NCI-H1694 treated with DMSO at 0.1 percent for 48 hours (cell line): ENCODE results near the gene MARS1.
A peak's percentile ranks its signal among the peaks of the same experiment; 100 is the strongest.

ENCODE experiments used
- DNase-seq: peaks from one replicate; lab custom pipeline; 2025; lab: John Stamatoyannopoulos, UW

The MARS1 gene

DNA sequence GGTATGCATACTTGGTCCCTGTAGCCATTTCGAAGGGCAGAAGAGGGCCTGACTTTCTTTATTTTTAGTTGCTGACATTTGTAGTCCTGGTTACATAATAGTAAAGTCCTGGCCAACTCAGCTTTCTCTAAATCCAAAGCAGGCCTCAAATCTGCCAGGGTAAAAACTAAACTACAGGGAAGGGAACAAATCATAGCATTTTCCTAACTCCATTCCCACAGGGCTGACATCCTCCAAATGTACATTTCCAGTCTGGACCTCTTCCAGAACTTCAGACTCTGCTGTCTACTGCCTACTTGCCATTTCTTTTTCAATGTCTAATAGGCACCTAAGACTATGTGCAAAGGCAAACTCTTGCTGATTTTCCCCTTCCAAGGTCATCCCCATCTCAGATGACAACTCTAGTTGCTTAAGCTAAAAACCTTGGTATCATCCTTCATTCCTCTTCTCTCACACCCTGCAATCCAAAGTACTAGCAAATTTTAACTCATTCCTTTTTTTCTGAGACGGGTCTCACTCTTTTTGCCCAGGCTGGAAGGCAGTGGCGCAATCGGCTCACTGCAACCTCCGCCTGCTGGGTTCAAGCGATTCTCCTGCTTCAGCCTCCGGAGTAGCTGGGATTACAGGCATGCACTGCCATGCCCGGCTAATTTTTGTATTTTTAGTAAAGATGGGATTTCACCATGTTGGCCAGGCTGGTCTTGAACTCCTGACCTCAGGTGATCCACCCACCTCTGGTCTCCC is 30.5 kb downstream of the MARS1 start:
- no peak for DNase-seq

DNA sequence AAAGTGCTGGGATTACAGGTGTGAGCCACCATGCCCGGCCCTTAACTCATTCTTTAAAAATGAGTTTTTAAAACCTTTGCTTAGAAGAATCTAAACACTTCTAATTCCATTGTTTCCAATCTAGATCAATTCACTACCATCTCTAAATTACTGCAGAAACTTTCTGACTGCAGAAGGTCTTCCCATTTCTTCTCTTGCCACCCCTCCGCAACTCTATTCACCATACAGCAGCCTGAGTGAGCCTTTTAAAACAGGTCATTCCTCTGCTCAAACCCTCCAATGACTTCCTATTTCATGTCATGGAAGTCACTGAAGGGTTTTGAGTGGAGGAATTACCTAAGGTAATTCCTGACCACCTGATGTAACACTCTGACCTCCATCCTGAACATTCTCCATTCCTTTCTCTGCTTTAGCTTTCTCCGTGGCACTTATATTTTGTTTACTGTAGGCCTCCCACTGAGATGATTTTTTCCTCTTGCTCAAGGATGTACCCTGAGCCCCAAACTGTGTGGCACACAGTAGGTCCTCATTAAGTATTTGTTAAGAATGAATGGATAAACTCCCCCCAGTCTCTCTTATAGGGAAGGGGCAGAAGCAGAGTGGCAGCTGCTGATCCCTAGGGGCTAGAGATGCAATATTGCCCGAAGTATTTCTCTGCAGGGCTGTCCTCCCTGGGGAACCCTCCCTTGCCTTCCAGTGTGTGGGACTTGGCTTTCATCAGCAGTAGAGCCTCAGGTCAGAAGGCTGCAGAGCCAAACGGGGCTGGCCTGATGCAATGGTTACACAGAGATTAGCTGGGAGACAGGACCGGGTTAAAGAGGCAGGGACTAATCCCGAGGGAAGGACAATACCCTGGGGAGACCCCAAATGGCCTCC is 31.3 kb downstream of the MARS1 start:
- DNase-seq, result no peak

DNA sequence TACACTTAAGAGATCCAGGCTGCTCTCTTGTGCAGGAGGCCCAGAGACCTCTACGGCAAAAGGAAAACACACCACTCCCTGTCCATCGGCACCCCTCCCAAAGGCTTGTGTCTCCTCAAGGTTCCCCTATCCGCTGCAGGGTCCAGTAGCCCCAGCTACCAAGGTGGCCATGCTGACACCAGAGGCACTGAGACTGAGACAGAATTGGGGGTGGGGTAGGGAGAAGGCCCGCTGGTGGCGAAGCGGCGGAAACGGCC is 31.9 kb downstream of the MARS1 start:
- no peak for DNase-seq

DNA sequence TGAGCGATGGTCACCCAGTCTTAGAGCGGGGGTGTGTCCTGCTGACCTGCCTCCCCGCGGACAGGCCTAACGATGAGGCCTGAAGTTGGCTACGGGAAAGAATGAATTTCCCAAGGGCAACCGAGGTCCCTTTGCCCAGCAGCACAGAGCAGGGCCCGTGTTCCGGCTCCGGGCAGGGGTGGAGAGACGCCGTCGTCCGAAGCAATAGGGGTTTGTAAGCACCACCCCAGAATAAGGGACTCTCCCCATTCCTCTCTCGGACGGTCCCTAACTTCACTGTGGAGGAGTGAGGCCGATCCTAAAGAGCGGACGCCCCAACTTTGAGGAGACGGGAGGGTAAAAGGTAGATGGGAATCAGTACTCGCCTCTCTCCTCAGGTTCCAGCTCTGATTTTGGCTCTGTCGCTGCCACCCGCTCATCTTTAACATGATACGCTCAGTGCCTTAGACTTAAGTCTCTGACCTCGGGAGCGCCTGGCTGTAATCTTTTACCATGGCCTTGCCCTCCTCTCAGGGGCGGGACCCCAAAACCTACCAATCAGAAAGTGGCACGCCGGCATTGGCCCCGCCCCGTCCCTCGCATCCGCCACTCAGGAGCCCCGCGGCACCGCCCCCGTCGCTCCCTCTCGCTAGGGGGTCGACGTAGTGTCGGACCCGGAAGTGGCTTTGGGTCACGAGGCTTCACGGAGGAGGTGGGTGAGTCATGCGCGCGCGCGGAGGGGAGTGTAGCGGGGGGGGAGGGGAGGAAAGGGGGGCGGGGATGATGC is 32.4 kb downstream of the MARS1 start, which contains the start of gene DDIT3:
DDIT3 (minus strand) TSS at position 462 of the 766 bp plus-strand sequence. CDS start 3,108 bp downstream, outside the sequence.
- DNase-seq, result peak; percentile 94

DNA sequence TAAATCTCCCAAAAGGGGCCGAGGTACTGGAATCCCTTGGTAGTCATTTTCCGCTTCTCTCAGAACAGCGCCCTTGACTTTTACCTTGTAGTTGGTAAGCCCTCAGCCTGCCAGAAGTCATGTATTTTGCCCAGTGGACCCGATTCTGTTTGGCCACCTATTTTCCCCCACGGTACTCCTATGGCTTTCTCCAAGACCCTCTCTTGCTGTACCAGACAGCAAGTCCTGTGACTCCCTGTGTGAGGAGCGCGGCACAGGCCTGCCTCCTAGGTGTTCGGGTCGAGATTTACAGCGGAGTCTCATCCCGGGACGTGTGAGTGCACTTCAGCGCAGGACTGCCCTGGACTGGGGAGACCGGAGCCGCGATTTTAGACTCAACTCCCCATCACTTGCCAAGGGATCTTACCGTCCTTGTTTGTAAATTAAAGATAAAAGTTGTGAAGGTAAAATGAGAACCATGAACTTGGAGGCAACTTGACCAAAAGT is 33.7 kb downstream of the MARS1 start:
- peak; percentile 39 for DNase-seq

DNA sequence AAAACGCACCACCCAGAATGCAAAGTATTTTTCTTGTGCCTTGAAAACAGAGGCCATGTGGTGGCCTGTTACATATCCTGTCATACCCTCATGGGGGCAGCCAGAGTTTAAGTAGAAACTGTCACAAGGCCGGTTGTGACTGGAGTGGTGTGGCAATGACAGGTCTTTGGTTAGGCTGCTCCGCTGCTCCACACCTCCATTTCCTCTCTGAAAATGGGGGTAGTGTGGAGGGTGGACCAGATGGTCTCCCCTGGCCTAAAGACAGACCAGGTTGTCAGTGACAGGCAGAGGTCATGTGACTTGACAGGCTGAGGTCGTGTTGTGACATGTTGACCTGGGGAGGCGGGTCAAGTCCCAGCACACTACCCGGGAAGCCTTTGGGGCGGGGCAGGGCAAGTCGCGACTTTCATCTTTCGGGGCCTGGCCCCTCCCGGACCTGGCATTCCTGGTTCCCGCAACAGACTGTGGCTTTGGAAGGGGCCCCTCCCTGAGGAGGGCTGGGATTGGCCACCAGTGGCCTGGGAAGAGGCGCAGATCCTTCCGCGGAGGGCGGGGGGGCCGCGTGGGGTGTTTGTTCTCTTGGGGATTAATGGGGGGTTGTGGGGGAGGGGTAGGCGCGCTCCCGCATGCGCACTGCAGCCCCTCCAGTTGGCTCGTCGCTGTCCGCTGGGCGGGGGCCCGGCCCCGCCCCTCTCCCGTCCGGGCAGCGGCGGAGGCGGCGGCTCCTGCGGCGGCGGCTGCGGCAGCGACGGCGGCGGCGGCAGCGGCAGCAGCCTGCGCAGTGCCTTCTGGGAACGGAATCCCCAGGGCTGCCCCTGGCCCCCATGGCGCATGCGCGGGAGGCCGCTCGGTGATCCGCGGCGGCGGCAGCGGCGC is 34.4 kb downstream of the MARS1 start, which contains the start of gene MBD6:
MBD6 (plus strand) TSS at position 814 of the 876 bp plus-strand sequence. CDS start 1,480 bp downstream, outside the sequence.
- peak; percentile 78 for DNase-seq

DNA sequence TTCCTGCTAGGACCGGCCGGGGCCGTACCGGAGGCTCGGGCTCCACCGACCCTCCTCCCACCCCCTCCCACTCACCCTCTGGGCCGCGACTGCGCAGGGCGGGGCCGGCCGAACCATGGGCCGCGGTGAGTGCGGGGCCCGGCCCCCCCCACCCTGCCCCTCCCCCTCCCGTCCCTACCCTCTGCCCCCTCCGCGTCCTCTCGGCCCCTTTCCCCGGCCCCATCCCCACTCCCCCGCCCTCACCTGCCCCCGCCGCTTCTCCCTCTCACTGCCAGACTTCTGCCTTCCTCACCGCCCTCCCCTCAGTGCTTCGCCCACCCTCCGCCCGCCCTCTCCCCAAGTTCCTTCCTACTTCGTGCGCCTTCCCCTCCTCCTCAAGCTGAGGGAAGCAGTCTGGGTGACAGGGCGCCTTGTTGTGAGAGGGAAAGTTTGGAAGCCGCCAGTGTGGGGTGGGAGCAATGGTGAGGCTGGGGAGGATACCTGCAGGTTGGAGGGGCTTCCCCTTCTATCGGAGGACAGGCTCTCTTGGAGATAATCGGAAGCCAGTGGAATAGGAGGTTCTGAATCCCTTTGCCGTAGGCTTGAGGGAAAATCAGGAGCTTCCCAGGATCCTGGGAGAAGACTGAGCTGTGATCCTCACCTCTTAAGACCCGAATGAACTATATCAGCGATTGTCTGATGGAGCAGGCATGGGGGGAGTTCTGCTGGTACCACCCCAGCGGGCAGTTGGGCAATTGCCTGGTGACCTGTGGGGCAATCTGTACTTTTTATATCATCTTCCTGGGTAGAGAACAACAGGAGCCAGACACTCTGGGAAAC is 35.2 kb downstream of the MARS1 start:
- DNase-seq, result no peak

DNA sequence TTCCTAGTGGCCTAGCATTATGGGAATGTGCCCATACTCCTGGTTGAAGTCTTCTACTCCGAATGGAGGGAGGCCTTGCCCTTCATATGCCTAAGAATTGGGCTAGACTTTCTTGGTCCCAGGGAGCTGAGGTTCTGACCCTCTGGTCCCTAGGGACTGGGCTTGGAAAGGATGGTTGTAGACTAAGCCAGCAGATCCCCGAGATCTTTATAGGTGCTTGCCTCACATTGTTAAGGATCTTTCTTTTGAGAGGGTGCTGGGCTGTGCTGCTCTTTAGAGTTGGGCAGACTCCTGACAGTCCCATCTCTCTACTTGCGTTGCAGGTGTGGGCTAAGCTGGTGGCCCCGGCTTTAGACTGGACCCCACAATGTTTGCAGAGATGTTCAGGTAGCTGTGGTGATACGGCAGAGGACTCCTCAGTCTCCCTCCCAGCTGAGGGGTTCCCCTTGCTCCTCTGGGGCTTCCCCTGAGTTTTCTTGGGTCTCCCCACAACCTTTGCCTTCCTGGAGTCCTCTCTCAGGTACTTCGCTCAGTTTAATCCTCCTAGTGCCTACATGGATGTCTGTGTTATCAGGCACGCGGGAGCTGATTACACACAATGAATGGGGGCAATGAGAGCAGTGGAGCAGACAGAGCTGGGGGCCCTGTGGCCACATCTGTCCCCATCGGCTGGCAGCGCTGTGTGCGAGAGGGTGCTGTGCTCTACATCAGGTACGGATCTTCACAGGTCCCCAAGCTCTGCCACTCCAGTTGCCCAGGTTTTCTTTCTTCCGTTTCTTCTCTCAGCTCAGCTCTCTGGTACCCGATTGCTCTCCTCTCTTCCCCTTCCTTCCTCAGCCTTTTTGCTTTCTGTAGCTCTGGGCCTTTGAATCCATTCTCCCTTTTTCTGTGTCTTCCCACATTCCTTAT is 36.1 kb downstream of the MARS1 start:
- DNase-seq, result no peak

DNA sequence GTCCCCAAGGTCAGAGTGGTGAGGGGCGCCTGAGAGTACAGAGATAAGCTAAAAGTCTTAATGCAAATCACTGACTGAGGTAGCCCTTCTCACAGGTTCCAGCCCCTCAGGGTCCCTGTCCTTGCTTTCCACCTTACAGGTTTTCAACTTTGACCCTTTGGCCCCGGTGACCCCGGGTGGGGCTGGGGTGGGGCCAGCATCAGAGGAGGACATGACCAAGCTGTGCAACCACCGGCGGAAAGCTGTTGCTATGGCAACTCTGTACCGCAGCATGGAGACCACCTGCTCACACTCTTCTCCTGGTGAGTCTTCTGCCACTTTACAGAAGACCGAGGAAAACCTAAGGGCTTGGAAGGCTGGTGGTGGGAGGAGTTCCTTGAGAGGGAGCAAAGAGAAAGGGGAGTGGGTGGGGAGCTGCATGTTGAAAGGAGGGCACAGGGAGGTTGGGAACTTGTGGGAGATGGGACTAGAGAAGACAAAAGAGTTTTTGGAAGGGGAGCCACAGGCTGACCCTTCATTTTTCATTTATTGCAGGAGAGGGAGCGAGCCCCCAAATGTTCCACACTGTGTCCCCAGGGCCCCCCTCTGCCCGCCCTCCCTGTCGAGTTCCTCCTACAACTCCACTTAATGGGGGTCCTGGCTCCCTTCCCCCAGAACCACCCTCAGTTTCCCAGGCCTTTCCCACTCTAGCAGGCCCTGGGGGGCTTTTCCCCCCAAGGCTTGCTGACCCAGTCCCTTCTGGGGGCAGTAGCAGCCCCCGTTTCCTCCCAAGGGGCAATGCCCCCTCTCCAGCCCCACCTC is 37.1 kb downstream of the MARS1 start:
- DNase-seq, result no peak

DNA sequence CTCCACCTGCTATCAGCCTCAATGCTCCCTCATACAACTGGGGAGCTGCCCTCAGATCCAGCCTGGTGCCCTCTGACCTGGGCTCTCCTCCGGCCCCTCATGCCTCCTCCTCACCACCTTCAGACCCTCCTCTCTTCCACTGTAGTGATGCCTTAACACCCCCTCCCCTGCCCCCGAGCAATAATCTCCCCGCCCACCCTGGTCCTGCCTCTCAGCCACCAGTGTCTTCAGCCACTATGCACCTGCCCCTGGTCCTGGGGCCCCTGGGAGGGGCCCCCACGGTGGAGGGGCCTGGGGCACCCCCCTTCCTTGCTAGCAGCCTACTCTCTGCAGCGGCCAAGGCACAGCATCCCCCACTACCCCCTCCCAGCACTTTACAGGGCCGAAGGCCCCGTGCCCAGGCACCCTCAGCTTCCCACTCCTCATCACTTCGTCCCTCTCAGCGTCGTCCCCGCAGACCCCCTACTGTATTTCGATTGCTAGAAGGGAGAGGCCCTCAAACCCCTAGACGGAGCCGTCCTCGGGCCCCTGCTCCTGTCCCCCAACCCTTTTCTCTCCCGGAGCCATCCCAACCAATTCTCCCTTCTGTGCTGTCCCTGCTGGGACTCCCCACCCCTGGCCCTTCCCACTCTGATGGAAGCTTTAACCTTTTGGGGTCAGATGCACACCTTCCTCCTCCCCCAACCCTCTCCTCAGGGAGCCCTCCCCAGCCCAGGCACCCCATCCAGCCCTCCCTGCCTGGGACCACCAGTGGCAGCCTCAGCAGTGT is 37.9 kb downstream of the MARS1 start:
- no peak for DNase-seq

DNA sequence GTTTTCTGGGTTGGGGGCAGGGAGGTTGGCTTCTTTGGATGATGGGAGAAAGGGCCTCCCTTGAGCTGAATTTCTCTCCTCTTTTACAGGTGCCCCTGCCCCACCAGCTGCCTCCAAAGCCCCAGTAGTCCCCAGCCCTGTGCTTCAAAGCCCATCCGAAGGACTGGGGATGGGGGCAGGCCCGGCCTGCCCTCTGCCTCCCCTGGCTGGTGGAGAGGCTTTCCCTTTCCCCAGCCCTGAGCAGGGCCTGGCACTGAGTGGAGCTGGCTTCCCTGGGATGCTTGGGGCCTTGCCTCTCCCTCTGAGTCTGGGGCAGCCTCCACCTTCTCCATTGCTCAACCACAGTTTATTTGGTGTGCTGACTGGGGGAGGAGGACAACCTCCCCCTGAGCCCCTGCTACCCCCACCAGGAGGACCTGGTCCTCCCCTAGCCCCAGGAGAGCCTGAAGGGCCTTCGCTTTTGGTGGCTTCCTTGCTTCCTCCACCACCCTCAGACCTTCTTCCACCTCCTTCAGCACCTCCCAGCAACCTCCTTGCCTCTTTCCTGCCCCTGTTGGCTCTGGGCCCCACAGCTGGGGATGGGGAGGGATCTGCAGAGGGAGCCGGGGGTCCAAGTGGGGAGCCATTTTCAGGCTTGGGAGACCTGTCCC is 38.7 kb downstream of the MARS1 start:
- DNase-seq, result no peak

DNA sequence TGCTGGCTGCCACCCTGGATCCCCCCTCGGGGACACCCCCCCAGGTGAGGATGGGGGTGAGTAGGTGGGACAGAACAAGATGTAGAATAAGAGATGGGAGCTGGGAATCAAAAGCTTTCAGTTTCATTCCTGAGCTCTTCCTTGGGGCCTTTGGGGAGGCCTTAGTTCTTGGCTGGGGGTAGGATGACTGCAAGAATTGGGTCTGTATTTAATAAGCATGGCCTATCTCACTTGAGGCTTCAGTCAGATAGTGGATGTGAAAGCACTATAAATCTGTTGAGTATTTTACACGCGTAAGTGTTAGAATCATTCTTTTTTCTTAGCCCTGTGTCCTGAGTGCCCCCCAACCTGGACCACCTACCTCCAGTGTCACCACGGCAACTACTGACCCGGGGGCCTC is 39.3 kb downstream of the MARS1 start:
- no peak for DNase-seq

DNA sequence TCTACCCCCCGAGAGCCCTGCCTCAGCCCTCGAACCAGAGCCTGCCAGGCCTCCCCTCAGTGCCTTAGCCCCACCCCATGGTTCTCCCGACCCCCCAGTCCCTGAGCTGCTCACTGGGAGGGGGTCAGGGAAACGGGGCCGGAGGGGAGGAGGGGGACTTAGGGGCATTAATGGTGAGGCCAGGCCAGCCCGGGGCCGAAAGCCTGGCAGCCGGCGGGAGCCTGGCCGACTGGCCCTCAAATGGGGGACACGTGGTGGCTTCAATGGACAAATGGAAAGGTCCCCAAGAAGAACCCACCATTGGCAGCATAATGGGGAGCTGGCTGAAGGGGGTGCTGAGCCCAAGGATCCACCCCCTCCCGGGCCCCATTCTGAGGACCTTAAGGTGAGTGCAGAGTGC is 40.3 kb downstream of the MARS1 start:
- DNase-seq, result no peak

DNA sequence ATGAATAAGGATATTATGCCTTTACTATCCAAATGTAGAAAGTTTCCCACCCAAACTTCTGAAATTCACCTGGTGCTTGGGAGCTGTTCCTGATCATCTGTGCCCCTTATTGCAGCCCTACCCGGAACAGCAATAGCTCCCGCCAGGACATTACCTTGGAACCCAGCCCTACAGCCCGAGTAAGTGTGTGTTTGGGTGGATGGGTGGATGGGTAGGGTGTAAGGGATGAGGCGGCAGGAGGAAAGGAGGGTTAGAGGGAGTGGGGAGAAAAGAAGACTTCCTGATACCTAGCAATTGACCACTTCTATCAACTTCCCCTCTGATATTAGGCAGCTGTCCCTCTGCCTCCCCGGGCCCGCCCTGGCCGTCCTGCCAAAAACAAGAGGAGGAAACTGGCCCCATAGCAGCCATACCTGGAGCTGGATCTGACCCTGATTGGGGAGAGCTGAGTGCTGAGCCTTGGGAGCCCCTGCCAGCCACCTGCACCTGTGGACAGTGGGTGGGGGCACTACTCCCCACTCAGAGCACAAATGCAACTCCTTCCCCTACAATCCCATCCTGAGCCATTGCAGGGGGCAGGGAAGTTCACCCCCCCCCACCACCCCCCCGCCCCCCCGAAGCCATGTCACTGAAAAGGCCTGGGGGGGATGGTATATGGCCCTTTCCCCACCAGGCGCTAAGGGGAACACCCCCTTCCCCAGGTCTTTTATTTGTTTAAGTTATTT is 41.1 kb downstream of the MARS1 start:
- no peak for DNase-seq

DNA sequence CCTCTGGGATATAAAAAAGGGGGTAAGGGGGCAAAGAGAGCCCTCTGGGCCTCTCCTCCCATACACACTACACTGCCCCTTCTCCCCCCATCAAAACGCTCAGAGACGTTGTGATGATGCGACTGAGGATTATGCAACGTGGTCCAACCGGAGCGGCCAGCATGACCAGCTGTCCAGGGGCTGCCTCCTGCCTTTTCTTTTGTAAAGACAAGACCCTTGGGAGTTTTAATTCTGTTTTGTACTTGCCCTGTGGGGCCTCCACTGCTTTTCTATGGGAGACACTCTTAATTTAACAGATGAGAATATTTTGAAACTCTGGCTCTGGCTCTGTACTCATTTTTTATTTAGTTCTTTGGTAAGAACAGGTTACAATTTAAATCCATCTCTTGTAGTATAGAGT is 42.0 kb downstream of the MARS1 start:
- DNase-seq, result no peak

DNA sequence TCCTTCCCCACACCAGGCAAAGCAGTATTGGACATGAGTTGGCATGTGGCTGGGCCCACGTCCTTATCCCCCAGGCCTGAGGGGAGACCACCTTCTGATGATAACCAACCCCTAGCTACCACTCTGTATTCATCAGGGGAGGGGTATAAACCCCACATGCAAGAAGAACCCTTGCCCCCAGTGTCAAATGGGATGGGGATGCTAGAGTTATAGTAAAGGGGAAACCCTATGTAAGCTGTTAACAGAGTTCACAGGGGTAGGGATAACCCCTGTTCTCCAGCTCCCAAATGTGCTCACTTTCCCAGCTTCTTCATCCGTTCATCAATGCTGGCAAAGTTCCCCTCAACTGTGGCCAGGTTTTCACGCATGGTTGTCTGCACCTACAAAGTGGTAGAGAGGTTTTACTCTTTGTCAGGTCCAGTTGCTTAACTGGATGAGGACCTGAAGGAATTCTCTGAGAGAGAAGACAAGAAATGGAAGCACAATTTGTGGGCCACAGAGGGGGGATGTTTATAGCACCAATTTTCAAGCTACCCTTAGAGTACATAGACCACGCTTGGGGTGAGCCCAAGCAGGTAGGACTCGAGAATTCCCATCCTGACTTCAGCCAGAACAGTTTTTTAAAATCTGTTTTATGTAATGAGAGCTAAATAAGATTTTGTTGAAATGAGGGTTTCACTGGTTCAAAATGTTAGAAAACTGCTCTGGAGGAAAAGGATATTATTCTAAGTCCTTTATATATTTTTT is 42.7 kb downstream of the MARS1 start:
- no peak for DNase-seq
